ENCODE results near the gene APOBEC3F.
"Not testable (repeated sequence)": the region's sequence is repeated elsewhere in the genome, so short reads cannot be mapped to it uniquely, and the experiment has no call there.

The APOBEC3F gene
- 6.2 to 10.3 (median 9.0) reads per million in 3 experiments for total RNA-seq

DNA sequence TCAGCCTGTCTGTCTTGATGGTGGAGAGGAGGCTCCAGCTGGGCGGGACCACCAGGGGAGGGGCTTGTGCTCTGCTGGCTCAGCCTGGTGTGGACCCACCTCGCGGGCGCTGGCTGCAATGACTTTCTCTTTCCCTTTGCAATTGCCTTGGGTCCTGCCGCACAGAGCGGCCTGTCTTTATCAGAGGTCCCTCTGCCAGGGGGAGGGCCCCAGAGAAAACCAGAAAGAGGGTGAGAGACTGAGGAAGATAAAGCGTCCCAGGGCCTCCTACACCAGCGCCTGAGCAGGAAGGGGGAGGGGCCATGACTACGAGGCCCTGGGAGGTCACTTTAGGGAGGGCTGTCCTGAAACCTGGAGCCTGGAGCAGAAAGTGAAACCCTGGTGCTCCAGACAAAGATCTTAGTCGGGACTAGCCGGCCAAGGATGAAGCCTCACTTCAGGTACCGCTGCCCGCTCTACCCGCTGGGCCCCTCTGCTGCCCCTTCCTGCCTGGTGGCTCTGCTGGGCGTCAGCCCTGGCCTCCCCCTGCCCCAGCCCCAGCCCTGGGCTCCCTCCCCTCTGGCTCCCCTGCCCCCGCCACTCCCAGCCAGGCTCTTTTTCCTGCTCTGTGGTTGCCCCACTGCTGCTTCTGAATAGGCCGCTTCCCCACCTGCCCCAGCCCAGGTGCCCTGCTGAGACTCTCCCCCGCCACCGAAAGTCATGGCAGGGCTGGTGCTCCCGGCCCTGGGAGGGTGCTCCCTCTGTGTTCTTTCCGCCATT lies at the start of gene APOBEC3F:
APOBEC3F (plus strand) TSS at position 327 of the 759 bp plus-strand sequence; CDS start at position 424, 97 bp downstream.
- peak; percentile 62 for DNase-seq

DNA sequence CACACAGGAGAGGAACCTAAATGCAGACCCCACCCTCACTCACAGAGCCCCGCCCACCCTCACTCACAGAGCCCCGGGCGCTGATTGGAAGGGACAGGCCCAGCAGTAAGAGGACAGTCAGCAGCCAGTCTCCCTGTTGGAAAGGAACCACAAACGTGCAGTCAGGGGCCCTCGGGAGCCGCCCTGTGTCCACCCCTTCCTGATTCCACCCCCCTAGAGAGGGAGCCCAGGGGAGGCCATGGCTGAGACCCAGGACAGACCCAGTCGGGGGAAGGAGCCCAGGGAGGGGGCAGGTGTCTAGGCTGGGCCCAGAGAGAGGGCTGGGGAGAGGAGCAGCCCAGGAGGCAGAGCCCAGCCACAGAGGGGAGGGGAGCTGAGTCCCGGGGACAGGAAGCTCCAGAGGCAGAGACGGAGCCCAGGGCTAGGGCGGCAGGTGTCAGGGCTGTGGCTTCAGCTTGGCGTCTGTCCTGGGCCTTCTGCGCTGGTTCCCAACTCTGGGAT lies 47.7 kb upstream of the APOBEC3F start:
- not testable (repeated sequence) for DNase-seq

DNA sequence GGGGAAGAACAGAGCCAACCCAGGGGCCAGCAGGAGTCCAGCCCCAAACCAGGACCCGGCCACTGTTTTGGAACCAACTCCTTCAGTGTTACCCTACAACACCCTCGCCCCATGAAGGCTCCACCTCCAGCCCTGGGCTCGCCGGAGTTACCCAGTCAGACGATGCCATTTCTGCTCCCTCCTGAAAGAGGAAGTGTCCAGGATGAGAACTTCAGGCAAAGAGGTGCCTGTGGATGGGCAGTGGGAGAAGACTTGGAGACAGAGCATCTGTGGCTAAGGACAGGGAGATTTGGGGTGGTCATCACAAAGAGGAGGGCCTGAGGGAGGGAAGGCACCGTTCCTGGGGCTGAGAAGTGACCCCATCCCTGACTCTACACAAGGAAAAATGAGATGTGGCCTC lies 44.6 kb upstream of the APOBEC3F start:
- no peak for DNase-seq

DNA sequence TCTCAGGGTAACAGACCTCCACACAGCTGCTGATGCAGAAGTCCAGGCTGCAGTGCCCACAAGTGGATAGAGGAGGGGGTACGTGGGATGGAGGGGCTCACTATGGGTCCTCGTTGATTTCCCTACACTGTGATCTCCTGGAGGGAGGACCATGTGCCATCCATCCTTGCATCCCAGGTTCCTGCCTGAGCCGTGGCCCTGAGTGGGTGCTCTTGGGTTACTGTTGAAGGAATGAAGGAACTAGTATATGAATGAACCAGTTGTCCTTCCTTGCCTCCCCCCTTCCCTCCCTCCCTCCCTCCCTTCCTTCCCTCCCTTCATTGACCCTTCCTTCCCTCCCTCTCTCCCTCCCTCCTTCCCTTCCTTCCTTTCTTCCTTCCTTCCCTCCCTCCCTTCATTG lies 43.1 kb upstream of the APOBEC3F start:
- DNase-seq: no peak

DNA sequence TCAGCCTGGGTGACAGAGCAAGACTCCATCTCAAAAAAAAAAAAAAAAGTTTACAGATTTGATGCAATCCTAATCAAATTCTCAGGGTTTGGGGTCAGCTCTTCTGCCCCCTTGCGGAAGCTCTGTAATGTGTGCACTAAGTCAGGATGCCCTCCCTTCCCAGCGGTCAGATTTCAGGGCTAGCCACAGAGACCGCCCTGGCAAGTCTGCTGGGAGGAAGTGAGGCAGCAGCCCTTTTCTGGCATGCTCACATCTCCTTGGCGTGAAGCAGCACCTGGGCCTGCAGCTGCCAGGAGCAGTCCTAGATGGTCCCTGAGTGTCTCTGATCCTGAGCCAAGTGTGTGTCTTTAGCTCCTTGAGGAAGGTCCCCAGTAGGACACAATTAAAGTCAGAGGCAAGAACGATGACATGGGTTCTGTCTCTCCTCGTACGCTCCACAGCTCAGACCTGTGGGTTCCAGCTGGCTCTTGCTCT lies 37.5 kb upstream of the APOBEC3F start:
- DNase-seq: peak; percentile 69

DNA sequence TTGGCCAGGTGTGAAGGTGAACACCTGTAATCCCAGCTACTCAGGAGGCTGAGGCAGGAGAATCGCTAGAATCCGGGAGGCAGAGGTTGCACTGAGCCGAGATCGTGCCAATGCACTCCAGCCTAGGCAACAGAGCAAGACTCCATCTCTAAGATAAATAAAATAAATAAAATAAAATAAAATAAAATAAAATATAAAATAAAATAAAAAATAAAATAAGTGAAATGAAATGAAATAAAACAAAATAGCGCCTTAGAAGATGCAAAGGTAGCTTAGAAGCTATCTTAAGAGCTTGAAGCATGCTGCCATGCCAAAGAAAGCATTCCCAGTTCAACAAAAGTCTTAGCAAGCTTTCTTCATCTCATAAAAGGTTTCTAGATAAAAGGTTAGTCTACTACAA lies 33.5 kb upstream of the APOBEC3F start:
- no peak for DNase-seq

DNA sequence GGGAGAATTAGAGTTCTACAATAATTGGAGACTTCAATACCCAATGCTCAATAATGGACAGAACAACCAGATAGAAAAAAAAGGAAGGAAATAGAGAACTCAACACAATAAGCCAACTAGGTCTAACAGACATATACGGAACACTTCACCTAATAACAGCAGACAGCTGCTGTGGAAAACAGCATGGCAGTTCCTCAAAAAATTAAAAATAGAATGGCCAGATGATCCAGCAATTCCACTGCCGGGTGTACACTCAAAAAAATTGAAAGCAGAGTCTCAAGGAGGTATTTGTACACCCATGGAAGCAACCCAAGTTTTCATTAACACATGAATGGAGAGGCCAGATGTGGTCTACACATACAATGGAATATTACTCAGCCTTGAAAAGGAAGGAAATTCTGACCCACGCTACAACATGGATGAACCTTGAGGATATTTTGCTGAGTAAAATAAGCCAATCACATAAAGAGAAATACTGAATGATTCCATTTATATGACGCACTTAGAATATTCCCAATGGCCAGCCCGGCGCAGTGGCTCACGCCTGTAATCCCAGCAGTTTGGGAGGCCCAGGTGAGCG lies 32.3 kb upstream of the APOBEC3F start:
- DNase-seq: not testable (repeated sequence)

DNA sequence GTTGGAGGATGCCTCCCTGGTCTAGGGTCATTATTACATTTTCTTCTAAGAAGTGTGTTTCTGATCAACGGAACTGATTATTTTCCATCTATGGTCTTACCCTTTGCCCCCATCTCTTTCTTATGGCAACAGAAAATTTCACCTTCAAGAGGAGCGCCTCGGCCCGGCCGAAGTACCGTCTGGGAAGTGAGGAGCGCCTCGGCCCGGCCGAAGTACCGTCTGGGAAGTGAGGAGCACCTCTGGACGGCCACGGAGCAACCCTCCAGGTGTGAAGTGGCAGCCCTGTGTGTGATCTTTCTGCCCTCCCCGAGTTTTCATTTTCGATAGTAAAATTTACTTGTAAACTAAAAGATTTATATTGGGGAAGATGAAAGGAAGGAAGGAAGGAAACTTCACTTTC lies 29.7 kb upstream of the APOBEC3F start:
- DNase-seq: no peak

DNA sequence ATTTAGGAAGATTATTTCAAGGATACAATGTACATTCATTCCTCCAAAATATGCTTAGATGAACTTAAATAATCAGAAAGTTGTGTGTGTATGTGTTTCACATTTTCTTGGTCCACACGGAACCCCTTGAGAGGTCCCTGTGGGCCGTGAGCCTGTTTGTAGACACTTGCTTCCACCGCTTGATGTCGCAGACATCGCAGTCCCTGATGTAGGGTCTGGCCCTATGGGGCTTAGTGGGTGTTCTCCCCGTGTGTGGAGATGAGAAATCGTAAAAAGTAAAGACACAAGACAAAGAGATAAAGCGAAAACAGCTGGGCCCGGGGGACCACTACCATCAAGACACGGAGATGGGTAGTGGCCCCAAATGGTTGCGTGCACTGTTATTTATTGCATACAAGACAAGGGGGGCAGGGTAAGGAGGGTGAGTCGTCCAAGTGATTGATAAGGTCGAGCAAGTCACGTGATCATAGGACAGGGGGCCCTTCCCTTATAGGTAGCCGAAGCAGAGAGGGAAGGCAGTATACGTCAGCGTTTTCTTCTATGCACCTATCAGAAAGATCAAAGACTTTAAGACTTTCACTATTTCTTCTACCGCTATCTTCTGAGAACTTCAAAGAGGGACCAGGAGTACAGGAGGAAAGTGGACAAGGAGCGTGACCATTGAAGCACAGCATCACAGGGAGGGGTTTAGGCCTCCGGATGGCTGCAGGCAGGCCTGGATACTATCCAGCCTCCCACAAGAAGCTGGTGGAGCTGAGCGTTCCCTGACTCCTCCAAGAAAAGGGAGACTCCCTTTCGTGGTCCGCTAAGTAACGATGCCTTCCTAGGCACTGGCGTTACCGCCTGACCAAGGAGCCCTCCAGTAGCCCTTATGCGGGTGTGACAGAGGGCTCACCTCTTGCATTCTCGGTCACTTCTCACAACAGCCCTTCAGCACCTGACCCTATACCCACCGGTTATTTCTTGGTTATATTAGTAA lies 27.8 kb upstream of the APOBEC3F start:
- DNase-seq: no peak

DNA sequence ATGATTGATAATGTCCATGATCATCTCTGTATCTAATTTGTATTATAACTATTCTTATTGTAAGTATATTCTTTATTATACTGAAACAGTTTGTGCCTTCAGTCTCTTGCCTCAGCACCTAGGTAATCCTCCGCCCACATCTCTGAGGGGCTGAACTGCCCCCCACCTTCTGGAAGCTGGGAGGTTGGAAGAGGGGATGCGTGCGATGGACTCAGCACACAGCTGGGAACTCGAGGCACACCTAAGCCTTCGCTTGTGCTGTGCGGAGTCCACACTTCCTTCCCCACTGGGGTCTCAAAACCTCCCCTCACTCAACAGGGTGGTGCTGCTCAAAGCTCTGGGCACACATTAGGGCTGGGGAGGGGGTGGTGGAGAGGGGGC lies 27.1 kb upstream of the APOBEC3F start:
- DNase-seq: not testable (repeated sequence)

DNA sequence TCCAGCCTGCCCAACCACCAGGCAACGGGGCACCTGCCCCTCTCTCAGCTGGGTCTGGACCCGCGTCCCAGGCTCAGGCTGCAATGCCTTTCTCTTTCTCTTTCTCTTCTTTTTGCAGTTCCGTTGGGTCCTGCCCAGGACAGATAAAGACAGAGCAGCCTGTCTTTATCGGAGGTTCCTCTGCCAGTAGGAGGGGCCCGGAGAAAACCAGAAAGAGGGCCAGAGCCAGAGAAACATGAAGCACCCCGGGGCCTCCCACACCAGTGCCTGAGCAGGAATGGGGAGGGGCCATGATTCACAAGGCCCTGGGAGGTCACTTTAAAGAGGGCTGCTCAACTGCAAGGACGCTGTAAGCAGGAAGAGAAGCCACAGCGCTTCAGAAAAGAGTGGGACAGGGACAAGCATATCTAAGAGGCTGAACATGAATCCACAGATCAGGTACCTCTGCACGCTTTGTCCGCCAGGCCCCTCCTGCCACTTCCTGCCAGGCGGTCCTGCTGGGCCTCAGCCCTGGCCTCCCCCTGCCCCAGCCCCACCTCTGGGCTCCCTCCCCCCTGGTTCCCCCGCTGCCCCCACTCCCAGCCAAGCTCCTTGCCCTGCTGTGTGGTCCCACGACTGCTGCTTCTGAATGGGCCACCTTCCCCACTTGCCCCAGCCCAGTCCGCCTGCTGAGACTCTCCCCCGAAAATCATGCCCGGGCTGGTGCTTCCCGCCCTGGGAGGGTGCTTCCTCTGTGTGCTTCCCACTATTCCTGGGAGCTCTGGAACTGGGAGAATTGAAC lies 26.5 kb upstream of the APOBEC3F start, which contains the start of gene APOBEC3C:
APOBEC3C (plus strand) TSS at position 316 of the 781 bp plus-strand sequence; CDS start at position 422, 106 bp downstream.
- DNase-seq: peak; percentile 69

DNA sequence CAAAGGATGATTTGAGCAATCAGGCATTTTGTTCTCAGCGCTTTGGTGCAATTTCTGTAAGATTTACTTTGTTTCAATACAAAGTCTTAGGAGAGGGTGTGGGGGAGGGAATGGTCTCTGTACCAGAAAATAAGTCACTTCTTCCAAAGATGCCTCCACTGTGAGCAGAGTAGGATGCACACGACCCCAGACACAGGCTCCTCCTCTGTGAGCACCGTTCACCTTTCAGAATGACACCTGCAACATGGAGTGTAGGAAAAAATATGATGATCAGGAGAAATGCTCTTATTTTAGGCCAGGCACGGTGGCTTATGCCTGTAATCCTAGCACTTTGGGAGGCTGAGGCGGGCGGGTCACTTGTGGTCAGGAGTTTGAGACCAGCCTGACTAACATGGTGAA lies 25.9 kb upstream of the APOBEC3F start:
- DNase-seq: not testable (repeated sequence)

DNA sequence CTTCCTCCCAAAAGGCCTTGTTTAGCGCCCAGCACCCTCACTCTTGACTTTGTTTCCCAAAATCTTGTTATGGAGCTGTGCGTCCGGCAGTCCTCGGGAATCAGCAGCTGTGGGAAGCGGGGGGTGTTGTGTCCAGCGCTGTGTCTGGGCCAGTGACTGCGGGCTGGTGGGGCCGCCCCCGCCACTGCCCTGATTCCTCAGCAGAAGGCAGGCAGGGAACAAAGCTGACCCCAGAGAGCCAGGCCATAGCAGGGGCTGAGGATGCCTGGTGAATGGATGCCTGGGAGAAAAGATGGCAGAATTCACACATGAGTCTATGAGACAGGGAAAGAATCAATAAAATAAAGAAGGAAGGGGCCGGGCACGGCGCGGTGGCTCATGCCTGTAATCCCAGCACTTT lies 24.1 kb upstream of the APOBEC3F start:
- no peak for DNase-seq

DNA sequence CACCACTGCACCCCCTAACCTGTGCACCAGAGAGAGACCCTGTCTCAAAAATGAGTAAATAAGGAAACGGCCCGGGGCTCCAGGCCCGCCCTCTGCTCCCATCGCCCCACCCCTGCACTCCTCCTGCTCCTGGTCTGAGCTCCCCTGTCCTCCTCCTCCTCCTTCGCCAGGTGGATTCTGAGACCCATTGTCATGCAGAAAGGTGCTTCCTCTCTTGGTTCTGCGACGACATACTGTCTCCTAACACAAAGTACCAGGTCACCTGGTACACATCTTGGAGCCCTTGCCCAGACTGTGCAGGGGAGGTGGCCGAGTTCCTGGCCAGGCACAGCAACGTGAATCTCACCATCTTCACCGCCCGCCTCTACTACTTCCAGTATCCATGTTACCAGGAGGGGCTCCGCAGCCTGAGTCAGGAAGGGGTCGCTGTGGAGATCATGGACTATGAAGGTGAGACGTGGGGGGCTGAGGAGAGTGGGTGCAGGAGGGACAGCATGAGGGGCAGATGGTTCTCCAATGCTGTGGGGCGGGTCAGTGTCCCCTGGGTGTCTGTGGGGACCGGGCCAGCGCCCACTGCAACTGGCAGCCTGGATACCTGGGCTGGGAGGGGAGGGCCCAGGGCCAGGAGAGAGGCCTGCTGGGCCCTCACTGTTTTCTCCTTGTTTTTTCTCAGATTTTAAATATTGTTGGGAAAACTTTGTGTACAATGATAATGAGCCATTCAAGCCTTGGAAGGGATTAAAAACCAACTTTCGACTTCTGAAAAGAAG lies 22.9 kb upstream of the APOBEC3F start:
- DNase-seq: no peak

DNA sequence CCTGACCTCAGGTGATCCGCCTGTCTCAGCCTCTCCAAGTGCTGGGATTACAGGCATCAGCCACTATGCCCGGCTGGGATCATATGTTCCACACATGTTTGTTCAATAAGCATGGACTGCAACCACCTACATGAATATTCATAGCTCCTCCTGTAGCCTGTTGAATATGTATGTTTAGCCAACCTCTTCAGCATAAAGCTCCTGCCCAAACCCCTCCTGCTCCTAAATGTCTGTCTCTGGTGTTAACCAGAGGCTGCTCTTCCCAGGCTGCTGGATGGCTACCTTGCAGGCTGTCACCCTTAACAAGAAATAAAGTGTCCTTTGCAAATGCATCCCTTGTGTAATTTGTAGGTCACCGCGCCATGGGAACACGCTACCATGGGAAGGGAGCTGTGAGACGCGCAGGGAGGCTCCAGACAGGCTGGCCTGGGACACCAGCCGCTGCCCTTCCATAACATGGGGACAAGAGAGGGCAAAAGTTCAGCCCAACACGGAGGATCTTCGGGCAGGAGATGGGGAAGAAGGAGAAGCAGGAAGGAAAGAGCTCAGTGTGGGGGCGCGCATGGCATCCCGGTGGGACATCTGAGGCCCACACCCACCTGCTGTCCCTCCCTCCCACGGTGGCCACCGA lies 20.5 kb upstream of the APOBEC3F start:
- not testable (repeated sequence) for DNase-seq

DNA sequence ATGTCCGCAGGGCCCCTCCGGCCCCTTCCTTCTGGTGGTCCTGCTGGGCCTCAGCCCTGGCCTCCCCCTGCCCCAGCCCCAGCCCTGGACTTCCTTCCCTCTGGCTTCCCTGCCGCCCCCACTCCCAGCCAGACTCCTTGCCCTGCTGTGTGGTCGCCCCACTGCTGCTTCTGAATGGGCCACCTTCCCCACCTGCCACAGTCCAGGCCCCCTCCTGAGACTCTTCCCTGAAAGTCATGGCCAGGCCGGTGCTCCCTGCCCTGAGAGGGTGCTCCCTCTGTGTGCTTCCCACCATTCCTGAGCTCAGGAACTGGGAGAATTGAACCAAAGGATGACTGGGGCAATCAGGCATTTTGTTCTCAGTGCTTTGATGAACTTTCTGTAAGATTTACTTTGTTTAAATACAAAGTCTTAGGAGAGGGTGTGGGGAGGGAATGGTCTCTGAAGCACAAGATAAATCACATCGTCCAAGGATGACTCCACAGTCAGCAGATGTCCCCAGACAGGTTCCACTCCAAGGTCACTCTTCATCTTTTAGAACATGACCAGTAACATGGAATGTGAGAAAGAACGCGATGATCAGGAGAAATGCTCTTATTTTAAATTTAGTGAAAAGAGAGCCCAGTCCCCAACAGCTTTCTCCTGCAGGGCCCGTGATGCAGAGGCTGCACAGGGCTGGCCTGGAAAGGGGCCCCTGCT lies 19.0 kb upstream of the APOBEC3F start:
- no peak for DNase-seq

DNA sequence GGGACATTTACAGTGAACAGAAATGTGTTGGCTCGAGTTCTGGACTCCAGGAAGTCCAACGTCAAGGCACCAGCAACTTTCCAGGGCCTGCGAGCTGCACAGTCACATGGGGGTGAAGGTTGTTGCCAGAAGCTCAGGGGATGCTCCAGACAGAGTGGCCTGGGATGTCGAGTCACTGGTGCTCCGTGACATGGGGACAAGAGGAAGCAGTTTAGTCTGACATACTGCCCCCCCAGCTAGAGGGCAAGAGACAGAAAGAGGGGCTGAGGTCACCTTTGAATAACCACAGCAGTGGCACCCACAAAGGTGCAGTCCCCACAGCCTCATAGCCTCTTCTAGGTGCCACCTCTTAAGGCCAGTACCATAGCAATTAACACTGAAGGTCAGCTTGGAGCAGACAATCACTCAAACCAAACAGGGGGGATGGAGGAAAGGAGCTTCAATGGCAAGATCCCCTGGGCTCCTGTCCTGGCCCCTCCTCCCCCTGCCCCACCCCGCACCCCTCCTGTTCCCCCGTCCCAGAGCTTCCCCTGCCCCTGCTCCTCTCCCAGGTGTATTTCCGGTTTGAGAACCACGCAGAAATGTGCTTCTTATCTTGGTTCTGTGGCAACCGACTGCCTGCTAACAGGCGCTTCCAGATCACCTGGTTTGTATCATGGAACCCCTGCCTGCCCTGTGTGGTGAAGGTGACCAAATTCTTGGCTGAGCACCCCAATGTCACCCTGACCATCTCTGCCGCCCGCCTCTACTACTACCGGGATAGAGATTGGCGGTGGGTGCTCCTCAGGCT lies 15.9 kb upstream of the APOBEC3F start:
- peak; percentile 40 for DNase-seq

DNA sequence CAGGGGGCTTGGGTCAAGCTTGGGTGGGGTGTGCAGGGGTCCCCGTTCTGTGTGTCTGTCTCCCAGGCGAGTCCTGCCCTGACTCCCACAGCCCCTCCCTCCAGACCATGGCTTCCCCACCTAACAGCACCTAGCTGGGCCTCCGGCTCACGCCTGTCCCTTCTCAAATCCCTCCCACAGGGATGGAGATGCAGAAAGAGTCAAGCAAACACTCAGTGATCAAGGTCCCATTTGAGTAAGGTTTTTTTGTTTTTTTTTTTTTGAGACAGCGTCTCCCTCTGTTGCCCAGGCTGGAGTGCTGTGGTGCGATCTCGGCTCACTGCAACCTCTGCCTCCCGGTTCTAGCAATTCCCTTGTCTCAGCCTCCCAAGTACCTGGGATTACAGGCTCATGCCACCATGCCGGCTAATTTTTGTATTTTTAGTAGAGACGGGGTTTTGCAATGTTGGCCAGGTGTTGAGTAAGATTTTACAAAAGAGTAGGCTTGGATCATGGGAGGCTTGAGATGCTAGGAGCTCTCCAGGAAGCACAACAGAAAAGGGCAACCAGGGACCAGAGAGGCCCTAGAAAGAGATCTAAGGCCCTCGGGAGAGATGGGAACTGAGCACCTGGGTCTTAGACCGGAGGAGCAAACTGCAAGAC lies 14.0 kb upstream of the APOBEC3F start:
- DNase-seq: no peak

DNA sequence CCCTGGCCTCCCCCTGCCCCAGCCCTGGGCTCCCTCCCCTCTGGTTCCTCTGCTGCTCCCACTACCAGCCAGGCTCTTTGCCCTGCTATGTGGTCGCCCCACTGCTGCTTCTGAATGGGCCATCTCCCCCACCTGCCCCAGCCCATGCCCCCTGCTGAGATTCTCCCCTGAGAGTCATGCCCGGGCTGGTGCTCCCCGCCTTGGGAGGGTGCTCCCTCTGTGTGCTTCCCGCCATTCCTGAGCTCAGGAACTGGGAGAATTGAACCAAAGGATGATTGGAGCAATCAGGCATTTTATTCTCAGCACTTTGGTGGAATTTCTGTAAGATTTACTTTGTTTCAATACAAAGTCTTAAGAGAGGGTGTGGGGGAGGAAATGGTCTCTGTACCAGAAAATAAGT lies 12.9 kb upstream of the APOBEC3F start:
- no peak for DNase-seq

All from central memory CD4-positive, alpha-beta T cell (primary cell).